Adipocyte (in vitro differentiated cells): Measurements from ENCODE around the gene NFIB.

ENCODE experiments used
- DNase-seq: peaks from one replicate; pipeline ENCODE4 v3.0.0-alpha.2; 2015; ENCODE audit warnings: low read depth
- H3K27me3 ChIP-seq: replicated peaks from 2 replicates; pipeline ENCODE4 v1.7.0; 2013; ENCODE audit warnings: mild to moderate bottlenecking, low read length, moderate library complexity; ENCODE audit not compliant: control insufficient read depth, insufficient read depth
- H3K36me3 ChIP-seq: 2 replicates; pipeline ENCODE4 v1.7.0; 2013; ENCODE audit warnings: low read length, mild to moderate bottlenecking, moderate library complexity; ENCODE audit not compliant: control insufficient read depth, insufficient read depth, severe bottlenecking
- H3K4me1 ChIP-seq: 2 replicates; pipeline ENCODE4 v1.7.0; 2013; ENCODE audit warnings: mild to moderate bottlenecking, low read length, moderate library complexity; ENCODE audit not compliant: control insufficient read depth, insufficient read depth
- H3K4me3 ChIP-seq: 2 replicates; pipeline ENCODE4 v1.7.0; 2013; ENCODE audit warnings: mild to moderate bottlenecking, low read length, moderate library complexity
- H3K9ac ChIP-seq: 2 replicates; pipeline ENCODE4 v1.7.0; 2013; ENCODE audit warnings: mild to moderate bottlenecking, low read length, moderate library complexity
- H3K9me3 ChIP-seq: 2 replicates; pipeline ENCODE4 v1.7.0; 2013; ENCODE audit warnings: mild to moderate bottlenecking, low read length, moderate library complexity; ENCODE audit not compliant: control insufficient read depth

The NFIB gene

DNA sequence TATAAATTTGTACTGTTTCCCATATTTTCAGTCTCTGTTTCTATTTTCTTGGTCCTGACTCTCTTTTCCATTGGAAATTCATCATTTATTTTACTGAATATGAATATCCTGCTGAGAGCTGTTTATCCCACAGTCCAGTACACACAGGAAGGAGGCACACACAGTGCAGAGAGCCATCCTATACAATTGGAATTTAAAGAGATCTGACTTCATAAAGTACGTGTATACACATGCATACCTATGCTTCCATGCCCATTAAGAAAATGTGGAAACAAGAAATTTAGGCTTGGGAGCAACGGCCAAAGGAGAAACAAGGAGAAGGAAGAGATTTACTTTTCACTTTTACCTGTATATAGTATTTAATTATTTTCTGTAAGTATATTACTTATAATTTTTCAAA, 99.2 kb downstream of the NFIB start:
- Histone ChIP-seq H3K4me1 (peaks cover 37% of the 10 kb centered on the region), H3K4me3 (no peak overlapping the region), H3K9me3 (no peaks in the 10 kb centered on the region), H3K36me3 (no peaks in the 10 kb centered on the region), H3K27me3 (no peaks in the 10 kb centered on the region), H3K9ac (no peak overlapping the region)
- DNase-seq = no peak

DNA sequence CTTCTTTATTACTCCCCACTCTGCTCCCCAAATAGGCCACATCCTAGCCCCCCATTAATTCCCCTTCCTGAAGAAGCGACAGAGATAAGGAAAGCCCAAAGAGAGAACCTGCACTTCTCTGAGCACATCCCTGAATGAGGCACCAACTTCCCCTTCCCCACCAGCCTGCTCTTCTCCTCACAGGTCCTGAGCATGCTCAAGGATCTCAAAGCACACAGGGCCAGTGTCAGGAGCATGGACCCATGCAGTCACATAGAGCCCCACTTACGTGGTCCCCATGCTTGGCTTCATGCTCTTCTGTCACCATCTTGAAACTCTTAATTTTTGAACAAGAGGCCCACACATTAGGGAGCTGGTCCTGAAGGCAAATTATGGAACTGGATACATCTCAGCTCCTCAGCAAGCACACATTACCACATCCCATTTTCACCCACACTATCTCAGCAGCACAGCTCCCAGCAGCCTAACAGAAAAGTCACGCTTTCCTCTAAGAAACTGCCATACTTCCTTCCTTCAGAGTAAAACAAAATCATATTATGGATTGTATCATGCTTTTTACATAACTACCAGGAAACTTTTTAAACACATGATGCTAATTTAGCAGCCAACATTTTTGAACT, 99.8 kb downstream of the NFIB start:
- H3K36me3 ChIP-seq = no peaks in the 10 kb centered on the region
- no peak overlapping the region for H3K9ac ChIP-seq
- peaks cover 31% of the 10 kb centered on the region for H3K4me1 ChIP-seq
- no peak overlapping the region for H3K4me3 ChIP-seq
- H3K27me3 ChIP-seq = no peaks in the 10 kb centered on the region
- no peaks in the 10 kb centered on the region for H3K9me3 ChIP-seq
- DNase-seq = no peak

DNA sequence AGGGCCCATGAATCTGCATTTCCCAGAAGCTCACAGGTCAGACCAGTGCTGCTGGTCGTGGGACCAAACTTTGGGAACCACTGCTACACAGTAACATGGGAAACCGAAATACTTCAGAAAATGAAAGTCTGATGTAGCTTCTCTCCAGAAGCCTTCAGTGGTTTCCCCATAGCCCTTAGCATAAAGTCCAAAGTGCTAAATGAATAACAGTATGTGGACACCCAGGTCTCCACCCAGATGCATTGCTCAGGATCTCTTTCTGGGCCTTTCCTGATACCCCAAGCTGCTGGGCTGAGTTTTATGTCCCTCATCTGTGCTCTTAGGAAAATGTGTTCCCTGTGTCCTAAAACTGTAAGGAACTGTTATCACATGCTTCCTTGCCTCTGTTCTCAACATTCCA, 100.4 kb downstream of the NFIB start:
- no peak for DNase-seq
- peaks cover 27% of the 10 kb centered on the region for H3K4me1 ChIP-seq
- H3K9ac ChIP-seq = no peak overlapping the region
- no peak overlapping the region for H3K4me3 ChIP-seq
- H3K36me3 ChIP-seq = no peaks in the 10 kb centered on the region
- no peaks in the 10 kb centered on the region for H3K27me3 ChIP-seq
- H3K9me3 ChIP-seq = no peaks in the 10 kb centered on the region

DNA sequence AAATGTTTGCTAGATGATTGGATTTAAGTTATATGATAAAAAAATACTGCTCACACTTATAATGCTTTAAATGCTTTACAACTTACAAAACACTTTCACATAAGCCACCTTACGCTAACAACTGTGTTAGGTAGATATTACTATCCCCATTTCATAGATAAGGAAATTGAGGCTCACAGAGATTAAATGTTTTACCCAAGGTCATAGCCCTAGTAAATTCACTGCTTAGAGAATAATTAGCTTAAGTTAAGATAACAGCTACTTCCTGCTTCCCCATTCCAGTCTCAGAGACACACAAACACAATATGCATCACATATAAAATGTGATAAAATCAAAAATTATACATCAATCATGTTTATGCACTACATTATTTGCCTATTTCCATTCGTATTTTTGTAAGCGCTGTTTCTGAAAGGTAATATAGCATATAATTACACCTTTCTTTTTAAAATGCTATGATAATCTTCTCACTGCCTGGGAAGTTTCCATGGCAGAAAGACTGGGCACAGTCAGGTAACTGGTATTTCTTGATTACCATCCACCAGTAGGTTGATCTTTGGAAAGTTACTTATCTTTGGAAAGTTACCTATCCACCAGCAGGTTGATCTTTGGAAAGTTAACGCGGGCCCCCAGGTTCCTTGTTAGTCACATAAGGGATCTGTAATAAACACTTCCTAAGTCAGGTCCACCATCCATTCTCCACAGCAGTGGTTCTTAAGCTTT, 101.1 kb downstream of the NFIB start:
- H3K4me1 ChIP-seq = peaks cover 27% of the 10 kb centered on the region
- H3K4me3 ChIP-seq = no peak overlapping the region
- no peaks in the 10 kb centered on the region for H3K36me3 ChIP-seq
- no peaks in the 10 kb centered on the region for H3K9me3 ChIP-seq
- DNase-seq = no peak
- no peak overlapping the region for H3K9ac ChIP-seq
- no peaks in the 10 kb centered on the region for H3K27me3 ChIP-seq

DNA sequence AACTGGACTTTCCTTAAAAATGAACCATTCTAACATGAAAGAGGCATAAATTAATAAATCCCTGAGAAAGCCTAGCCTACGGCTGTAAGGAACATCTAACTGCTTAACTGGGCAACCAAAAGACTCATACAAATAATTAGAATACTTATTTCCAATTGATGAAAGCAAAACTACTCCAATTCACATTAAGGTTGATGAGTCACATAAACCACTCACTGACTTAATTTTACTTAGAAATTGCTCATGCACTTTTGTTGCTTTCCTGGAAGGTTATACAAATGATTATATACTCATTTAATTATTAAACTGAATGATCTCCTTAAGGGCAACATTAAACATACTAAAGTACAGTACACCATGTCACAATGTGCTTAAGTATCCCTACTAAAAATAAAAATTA, 101.9 kb downstream of the NFIB start:
- DNase-seq = peak; percentile 27
- Histone ChIP-seq H3K27me3 (no peaks in the 10 kb centered on the region), H3K9ac (no peak overlapping the region), H3K4me1 (peaks cover 27% of the 10 kb centered on the region), H3K4me3 (no peak overlapping the region), H3K9me3 (no peaks in the 10 kb centered on the region), H3K36me3 (no peaks in the 10 kb centered on the region)

DNA sequence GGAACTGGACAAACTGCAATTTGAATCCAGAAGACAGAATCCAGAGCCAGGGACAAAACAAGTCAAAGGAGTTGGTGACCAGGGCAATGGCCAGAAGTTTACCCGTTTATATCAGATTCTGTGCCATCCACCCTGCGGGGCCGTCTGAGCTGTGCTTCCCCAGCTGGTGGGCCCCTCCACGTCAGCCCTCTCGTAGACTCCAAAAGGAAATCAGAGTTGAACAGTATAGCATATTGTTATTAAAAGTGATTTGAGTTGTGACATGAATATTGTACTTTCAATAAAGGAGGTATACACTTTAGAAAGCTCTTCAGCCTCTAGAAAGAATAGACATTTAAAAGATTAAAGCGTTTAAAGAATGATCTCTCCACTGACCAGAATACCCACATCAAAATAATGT, 102.4 kb downstream of the NFIB start:
- no peak overlapping the region for H3K4me3 ChIP-seq
- no peak for DNase-seq
- H3K4me1 ChIP-seq = peaks cover 22% of the 10 kb centered on the region
- H3K36me3 ChIP-seq = no peaks in the 10 kb centered on the region
- H3K9me3 ChIP-seq = no peaks in the 10 kb centered on the region
- H3K27me3 ChIP-seq = no peaks in the 10 kb centered on the region
- H3K9ac ChIP-seq = no peak overlapping the region

DNA sequence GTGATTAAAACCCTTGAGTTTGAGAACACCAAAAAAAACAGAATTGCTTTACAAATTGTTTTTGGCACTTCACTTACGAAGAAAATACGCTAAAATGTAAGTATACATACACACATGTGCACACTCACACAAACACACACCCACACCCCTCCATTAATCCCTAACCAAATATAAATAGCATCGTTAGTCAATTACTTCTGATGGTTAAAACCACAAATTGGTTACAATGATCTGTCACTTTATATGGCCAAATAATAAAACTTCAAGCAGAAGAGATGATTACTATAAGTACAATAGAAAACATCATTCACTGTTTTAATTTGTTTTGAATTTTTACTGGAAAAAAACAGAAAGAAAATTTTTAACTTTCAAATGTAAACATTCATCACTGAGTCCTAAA, 103.5 kb downstream of the NFIB start:
- no peak overlapping the region for H3K9ac ChIP-seq
- no peaks in the 10 kb centered on the region for H3K9me3 ChIP-seq
- H3K4me1 ChIP-seq = peaks cover 20% of the 10 kb centered on the region
- no peaks in the 10 kb centered on the region for H3K36me3 ChIP-seq
- no peaks in the 10 kb centered on the region for H3K27me3 ChIP-seq
- H3K4me3 ChIP-seq = no peak overlapping the region
- DNase-seq = no peak

DNA sequence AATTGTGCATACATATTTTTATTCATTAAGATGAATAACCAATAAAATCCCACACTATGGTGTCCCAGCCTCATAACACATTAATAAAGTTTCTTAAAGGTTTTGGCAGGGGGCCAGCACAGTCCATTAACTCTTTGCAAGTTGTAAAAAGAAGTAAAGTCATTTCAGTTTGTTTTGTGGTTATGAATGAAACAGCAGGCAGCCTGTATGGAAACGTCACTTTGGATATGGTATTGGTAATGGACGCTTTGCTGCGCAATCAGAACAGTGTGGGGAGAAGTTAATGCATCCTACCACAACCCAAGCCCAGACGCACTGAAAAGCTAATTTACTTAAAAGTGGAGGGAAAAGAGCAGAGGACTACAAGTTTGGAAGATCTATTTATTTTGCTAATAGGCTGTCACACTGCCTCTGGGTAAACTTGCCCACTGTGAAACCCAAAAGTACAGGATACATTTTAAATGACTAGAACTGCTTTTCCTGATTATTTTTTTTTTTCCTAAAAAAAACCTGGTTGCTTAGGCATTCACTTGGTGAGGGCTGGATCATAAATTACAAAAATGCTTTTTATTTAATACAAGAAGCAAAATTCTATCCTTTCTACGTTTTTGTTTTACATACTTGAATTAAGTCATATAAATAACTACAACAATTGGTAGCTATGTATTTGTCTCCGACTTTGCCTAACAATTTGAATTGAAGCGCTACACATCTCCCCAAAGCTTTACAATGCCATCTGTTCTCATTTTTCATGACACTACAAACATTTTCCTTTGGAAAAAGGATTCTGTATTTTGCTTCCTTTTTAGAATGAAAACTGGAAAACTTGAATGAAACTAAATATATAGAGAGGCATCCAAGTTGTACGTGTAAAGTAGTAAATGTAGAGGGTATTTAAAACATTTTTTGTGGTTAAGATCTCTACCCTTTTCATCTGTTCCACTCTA, 104.3 kb downstream of the NFIB start:
- no peak for DNase-seq
- no peak overlapping the region for H3K4me3 ChIP-seq
- H3K9ac ChIP-seq = no peak overlapping the region
- H3K27me3 ChIP-seq = no peaks in the 10 kb centered on the region
- H3K36me3 ChIP-seq = no peaks in the 10 kb centered on the region
- peaks cover 17% of the 10 kb centered on the region for H3K4me1 ChIP-seq
- H3K9me3 ChIP-seq = no peaks in the 10 kb centered on the region

DNA sequence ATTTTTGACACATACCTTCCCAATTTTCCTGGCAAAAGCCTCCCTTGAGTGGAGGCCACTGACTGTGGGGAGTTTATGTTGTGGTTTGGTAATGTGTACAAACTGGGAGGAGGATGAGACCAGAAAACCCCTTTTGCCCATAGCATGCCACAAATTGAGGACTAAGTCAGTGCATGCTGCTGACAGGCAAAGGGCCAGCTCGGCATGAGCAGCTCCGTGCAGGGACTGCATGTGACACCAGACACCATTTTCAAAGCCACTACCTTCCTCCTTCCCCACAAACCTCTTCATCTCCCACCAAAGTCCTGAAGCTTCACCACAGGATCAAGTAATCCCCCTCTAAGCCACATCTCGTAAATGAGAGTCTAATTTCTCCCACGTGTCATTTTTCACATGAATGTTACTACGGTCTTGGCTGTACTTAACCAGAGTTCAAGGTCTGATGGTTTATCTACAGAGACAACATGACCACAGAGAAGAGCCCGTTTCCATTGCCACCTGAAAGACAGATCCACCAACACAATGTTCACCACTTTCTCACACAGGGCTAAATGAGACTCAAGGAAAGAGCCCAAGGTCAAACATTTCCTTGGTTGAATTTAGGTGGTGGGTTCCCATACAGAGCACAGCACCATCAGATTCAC, 106.5 kb downstream of the NFIB start:
- H3K4me3 ChIP-seq = no peak overlapping the region
- no peaks in the 10 kb centered on the region for H3K27me3 ChIP-seq
- no peak overlapping the region for H3K9ac ChIP-seq
- no peaks in the 10 kb centered on the region for H3K9me3 ChIP-seq
- H3K4me1 ChIP-seq = peaks cover 31% of the 10 kb centered on the region
- DNase-seq = no peak
- no peaks in the 10 kb centered on the region for H3K36me3 ChIP-seq

DNA sequence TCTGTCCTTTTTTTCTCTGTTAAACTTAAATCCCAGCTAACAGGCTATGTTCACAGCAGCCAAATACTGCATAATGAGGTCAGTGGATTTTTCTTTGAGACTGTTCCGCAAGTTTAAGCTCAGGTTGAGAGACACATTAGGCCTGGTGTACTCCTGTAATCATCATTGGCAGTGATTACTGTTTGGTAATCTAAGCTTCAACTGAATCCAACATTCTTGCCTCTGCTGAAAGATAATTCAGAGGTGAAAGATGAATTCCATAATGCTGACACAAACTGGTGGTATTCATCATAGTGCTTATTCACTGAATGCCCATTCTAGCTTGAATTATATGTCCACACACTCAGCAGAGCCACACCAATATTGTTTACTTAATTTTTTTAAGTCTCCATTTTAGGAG, 108.5 kb downstream of the NFIB start:
- Histone ChIP-seq H3K9me3 (no peaks in the 10 kb centered on the region), H3K9ac (no peak overlapping the region)

More for the DNA sequence above, 108.5 kb downstream of the NFIB start:
- DNase-seq = peak; percentile 73
- H3K4me3 ChIP-seq = no peak overlapping the region
- peaks cover 22% of the 10 kb centered on the region for H3K4me1 ChIP-seq
- no peaks in the 10 kb centered on the region for H3K27me3 ChIP-seq
- no peaks in the 10 kb centered on the region for H3K36me3 ChIP-seq
